Measurements from ENCODE around the gene ATXN7. TPM values are rescaled to one million over a fixed set of nuclear protein-coding genes. Genes with fewer than 3 reads are reported as not detected.

Gene ATXN7
- total and polyA plus RNA-seq, 2 of the 13 experiments (the other 11 are each of a cell fraction or from before 2014, with no cell fraction given) = 13.8 to 20.0 TPM

DNA sequence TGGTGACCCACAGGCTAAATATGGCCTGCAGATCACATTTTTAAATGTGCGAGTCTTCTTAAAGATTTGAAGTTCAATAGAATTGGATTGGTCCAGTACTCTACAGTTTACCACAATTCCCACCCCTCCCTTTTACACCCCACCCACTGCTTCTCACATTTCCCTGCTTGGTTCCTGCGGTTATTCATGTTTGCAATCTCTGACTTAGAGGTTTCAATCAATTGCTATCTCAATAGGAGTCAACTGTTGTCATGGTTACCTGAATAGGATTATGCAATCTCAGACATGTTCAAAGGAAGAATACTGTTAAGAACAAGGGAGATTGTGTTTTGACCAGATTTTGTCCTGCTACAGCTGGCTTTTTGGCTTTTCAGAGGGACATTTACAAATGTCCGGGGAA, 49.4 kb upstream of the ATXN7 start (continued):
- TF ChIP-seq, protein P1, sequence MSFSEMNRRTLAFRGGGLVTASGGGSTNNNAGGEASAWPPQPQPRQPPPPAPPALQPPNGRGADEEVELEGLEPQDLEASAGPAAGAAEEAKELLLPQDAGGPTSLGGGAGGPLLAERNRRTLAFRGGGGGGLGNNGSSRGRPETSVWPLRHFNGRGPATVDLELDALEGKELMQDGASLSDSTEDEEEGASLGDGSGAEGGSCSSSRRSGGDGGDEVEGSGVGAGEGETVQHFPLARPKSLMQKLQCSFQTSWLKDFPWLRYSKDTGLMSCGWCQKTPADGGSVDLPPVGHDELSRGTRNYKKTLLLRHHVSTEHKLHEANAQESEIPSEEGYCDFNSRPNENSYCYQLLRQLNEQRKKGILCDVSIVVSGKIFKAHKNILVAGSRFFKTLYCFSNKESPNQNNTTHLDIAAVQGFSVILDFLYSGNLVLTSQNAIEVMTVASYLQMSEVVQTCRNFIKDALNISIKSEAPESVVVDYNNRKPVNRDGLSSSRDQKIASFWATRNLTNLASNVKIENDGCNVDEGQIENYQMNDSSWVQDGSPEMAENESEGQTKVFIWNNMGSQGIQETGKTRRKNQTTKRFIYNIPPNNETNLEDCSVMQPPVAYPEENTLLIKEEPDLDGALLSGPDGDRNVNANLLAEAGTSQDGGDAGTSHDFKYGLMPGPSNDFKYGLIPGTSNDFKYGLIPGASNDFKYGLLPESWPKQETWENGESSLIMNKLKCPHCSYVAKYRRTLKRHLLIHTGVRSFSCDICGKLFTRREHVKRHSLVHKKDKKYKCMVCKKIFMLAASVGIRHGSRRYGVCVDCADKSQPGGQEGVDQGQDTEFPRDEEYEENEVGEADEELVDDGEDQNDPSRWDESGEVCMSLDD (CRISPR knock-in tag; IDR thresholded peaks at IDR 0.05; ENCODE audit: borderline replicate concordance) = no peak
- no peak for TF ChIP-seq CC2D1A (CRISPR knock-in tag; IDR thresholded peaks at IDR 0.05)
- TF ChIP-seq, protein P2, sequence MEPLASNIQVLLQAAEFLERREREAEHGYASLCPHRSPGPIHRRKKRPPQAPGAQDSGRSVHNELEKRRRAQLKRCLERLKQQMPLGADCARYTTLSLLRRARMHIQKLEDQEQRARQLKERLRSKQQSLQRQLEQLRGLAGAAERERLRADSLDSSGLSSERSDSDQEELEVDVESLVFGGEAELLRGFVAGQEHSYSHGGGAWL (CRISPR knock-in tag; IDR thresholded peaks at IDR 0.05) = no peak
- no peak for TF ChIP-seq ZFP82 (CRISPR knock-in tag; IDR thresholded peaks at IDR 0.05; ENCODE audit: borderline replicate concordance)
- TF ChIP-seq CEBPG (CRISPR knock-in tag; IDR thresholded peaks at IDR 0.05) = peak; percentile 87
- TF ChIP-seq RBM39 (IDR thresholded peaks at IDR 0.05; ENCODE audit: low read depth, low read length, poor library complexity, severe bottlenecking) = no peak
- TF ChIP-seq, protein P3, sequence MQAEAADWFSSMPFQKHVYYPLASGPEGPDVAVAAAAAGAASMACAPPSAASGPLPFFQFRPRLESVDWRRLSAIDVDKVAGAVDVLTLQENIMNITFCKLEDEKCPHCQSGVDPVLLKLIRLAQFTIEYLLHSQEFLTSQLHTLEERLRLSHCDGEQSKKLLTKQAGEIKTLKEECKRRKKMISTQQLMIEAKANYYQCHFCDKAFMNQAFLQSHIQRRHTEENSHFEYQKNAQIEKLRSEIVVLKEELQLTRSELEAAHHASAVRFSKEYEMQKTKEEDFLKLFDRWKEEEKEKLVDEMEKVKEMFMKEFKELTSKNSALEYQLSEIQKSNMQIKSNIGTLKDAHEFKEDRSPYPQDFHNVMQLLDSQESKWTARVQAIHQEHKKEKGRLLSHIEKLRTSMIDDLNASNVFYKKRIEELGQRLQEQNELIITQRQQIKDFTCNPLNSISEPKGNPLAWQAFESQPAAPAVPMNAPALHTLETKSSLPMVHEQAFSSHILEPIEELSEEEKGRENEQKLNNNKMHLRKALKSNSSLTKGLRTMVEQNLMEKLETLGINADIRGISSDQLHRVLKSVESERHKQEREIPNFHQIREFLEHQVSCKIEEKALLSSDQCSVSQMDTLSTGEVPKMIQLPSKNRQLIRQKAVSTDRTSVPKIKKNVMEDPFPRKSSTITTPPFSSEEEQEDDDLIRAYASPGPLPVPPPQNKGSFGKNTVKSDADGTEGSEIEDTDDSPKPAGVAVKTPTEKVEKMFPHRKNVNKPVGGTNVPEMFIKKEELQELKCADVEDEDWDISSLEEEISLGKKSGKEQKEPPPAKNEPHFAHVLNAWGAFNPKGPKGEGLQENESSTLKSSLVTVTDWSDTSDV (CRISPR knock-in tag; IDR thresholded peaks at IDR 0.05) = no peak
- TF ChIP-seq CEBPB (IDR thresholded peaks at IDR 0.05; ENCODE audit: borderline replicate concordance, low read depth, low read length) = peak; percentile 91
- TF ChIP-seq MBNL3 (CRISPR knock-in tag; conservative IDR thresholded peaks at IDR 0.05) = no peak
- TF ChIP-seq, protein P4, sequence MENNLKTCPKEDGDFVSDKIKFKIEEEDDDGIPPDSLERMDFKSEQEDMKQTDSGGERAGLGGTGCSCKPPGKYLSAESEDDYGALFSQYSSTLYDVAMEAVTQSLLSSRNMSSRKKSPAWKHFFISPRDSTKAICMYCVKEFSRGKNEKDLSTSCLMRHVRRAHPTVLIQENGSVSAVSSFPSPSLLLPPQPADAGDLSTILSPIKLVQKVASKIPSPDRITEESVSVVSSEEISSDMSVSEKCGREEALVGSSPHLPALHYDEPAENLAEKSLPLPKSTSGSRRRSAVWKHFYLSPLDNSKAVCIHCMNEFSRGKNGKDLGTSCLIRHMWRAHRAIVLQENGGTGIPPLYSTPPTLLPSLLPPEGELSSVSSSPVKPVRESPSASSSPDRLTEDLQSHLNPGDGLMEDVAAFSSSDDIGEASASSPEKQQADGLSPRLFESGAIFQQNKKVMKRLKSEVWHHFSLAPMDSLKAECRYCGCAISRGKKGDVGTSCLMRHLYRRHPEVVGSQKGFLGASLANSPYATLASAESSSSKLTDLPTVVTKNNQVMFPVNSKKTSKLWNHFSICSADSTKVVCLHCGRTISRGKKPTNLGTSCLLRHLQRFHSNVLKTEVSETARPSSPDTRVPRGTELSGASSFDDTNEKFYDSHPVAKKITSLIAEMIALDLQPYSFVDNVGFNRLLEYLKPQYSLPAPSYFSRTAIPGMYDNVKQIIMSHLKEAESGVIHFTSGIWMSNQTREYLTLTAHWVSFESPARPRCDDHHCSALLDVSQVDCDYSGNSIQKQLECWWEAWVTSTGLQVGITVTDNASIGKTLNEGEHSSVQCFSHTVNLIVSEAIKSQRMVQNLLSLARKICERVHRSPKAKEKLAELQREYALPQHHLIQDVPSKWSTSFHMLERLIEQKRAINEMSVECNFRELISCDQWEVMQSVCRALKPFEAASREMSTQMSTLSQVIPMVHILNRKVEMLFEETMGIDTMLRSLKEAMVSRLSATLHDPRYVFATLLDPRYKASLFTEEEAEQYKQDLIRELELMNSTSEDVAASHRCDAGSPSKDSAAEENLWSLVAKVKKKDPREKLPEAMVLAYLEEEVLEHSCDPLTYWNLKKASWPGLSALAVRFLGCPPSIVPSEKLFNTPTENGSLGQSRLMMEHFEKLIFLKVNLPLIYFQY (CRISPR knock-in tag; IDR thresholded peaks at IDR 0.05; ENCODE audit: borderline replicate concordance) = no peak
- TF ChIP-seq, protein P5, sequence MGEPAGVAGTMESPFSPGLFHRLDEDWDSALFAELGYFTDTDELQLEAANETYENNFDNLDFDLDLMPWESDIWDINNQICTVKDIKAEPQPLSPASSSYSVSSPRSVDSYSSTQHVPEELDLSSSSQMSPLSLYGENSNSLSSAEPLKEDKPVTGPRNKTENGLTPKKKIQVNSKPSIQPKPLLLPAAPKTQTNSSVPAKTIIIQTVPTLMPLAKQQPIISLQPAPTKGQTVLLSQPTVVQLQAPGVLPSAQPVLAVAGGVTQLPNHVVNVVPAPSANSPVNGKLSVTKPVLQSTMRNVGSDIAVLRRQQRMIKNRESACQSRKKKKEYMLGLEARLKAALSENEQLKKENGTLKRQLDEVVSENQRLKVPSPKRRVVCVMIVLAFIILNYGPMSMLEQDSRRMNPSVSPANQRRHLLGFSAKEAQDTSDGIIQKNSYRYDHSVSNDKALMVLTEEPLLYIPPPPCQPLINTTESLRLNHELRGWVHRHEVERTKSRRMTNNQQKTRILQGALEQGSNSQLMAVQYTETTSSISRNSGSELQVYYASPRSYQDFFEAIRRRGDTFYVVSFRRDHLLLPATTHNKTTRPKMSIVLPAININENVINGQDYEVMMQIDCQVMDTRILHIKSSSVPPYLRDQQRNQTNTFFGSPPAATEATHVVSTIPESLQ (CRISPR knock-in tag; conservative IDR thresholded peaks at IDR 0.05) = no peak
- no peak for TF ChIP-seq TAF15 (IDR thresholded peaks at IDR 0.05; ENCODE audit: low read depth, low read length, poor library complexity, severe bottlenecking)
- TF ChIP-seq, protein P6, sequence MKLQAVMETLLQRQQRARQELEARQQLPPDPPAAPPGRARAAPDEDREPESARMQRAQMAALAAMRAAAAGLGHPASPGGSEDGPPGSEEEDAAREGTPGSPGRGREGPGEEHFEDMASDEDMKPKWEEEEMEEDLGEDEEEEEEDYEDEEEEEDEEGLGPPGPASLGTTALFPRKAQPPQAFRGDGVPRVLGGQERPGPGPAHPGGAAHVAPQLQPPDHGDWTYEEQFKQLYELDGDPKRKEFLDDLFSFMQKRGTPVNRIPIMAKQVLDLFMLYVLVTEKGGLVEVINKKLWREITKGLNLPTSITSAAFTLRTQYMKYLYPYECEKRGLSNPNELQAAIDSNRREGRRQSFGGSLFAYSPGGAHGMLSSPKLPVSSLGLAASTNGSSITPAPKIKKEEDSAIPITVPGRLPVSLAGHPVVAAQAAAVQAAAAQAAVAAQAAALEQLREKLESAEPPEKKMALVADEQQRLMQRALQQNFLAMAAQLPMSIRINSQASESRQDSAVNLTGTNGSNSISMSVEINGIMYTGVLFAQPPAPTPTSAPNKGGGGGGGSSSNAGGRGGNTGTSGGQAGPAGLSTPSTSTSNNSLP (IDR thresholded peaks at IDR 0.05; ENCODE audit: low read depth, low read length) = peak; percentile 17; the same call in 1 of the 2 replicates
- no peak for TF ChIP-seq ZNF225 (CRISPR knock-in tag; IDR thresholded peaks at IDR 0.05)
- no peak for TF ChIP-seq BORCS8-MEF2B (CRISPR knock-in tag; IDR thresholded peaks at IDR 0.05)
- TF ChIP-seq ZSCAN31 (CRISPR knock-in tag; IDR thresholded peaks at IDR 0.05; ENCODE audit: low read depth) = no peak

Measured in HepG2 (cell line).